IPS-15b (cell line): ENCODE results near the gene SEZ6.

Experiments
- H3K27me3 ChIP-seq: one replicate; pipeline ENCODE4 v1.6.1; 2013; ENCODE audit warnings: low read length; ENCODE audit not compliant: control insufficient read depth, insufficient read depth
- H3K36me3 ChIP-seq: one replicate; pipeline ENCODE4 v1.6.1; 2013; ENCODE audit warnings: low read length; ENCODE audit not compliant: control insufficient read depth, insufficient read depth
- H3K4me1 ChIP-seq: one replicate; pipeline ENCODE4 v1.6.1; 2013; ENCODE audit warnings: mild to moderate bottlenecking, low read length; ENCODE audit not compliant: control insufficient read depth, insufficient read depth
- H3K4me3 ChIP-seq: one replicate; pipeline ENCODE4 v1.5.1; 2013; ENCODE audit warnings: low read depth, low read length
- H3K9ac ChIP-seq: one replicate; pipeline ENCODE4 v1.6.1; 2013; ENCODE audit warnings: low read depth, mild to moderate bottlenecking, low read length
- H3K9me3 ChIP-seq: one replicate; pipeline ENCODE4 v1.6.1; 2013; ENCODE audit warnings: mild to moderate bottlenecking, low read length; ENCODE audit not compliant: control insufficient read depth, insufficient read depth

SEZ6 gene

DNA sequence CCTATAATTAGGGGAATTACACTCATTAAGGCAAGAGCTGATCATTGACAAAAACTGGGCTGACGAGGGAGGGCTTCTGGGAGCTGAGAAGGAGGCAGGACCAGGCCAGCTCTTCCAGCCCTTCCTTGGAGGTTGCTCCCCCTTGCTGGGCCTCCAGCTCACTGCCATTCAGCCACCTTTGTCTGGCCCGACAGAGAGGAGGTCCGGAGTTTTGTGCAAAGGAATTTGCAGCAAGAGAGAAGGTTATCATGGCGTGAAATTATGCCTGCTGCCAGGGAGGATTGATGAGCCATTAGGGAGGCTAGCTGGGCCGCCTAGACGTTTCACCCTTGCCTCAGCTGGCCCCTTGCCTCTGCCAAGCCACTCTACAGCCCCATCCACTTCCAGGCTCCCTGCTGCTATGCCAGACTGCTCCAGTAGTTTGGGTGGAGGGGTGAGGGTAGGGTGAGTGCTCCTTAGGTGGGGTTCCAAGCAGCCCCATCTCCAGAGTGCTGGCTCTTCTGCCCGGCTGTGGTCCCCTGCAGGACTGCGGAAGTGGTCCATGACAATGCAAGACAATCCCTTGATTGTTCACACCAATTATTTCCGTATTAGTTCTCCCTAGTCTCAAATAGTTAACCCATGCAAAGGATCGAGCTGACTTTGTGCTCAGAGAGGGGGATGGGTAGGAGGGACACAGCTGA is 37.5 kb downstream of the SEZ6 start:
- Histone ChIP-seq H3K9ac (no peak overlapping the region), H3K4me3 (no peak overlapping the region)

DNA sequence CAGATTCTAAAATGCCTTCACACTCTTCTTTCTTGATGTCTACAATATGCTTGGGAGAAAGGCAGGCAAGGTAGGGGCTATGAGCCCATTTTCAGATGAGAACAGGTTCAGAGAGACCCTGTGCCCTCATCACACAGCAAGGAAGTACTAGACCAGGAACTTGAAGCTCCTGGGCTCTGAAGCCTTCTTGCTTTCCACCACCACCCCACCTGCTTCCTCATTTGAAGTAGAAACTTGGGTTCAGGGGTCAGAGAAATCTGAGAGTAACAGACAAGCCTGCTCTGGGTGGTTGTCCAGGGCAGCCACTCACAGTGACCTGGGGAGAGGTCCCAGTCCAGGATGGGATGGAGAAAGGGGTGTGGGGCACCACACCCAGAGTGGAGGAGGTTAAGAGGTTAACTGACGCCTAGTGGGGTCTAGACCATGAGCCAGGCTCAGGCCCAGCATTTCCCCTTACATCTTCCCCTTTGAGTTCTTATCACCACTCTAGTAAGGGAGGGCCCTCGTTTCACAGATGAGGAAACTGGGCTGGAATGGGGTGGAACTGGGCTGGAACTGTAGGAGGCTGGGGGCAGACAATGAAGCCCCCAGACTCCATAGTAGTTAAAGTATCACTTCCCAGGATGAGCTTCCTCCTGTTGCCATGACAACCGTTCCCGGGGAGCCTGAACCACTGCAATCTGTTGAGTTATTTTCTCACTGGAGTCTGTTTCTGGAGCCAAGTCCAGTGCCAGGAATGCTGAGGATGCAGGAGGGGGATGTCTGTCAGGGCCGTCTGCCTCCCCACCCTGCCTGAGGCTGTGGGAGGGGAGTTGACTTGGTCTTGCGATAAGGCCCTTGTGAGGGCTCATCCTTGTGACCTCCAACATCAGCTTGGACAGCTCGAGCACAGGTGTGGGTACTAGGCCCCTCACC is 38.4 kb downstream of the SEZ6 start:
- no peaks in the 10 kb centered on the region for H3K36me3 ChIP-seq
- no peak overlapping the region for H3K4me3 ChIP-seq
- no peak overlapping the region for H3K9ac ChIP-seq
- no peaks in the 10 kb centered on the region for H3K27me3 ChIP-seq
- H3K4me1 ChIP-seq = peaks cover 17% of the 10 kb centered on the region
- H3K9me3 ChIP-seq = no peaks in the 10 kb centered on the region

More for the DNA sequence above, 37.5 kb downstream of the SEZ6 start:
- no peaks in the 10 kb centered on the region for H3K36me3 ChIP-seq
- no peaks in the 10 kb centered on the region for H3K27me3 ChIP-seq
- no peaks in the 10 kb centered on the region for H3K9me3 ChIP-seq
- peaks cover 17% of the 10 kb centered on the region for H3K4me1 ChIP-seq

DNA sequence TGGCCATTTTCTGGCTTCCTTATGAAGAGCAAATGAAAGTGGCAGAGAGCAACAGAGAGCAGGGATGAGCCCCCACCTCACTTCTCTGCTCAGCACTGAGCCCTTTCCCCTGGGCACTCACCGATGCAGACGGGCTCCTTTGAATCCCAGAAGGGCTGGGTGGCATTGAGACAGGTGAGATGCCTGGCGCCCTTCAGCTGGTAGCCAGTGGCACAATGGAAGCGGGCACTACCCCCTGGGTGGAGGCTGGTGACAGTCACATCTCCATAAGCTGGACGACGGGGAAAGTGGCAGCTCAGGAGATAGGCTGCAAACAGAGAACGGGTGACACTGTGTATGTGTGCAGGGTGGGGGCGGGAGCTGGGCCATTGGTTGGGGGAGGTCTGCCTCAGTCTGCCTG is 42.0 kb downstream of the SEZ6 start:
- no peak overlapping the region for H3K4me3 ChIP-seq
- no peaks in the 10 kb centered on the region for H3K36me3 ChIP-seq
- no peaks in the 10 kb centered on the region for H3K9me3 ChIP-seq
- H3K4me1 ChIP-seq = peaks cover 11% of the 10 kb centered on the region
- no peak overlapping the region for H3K9ac ChIP-seq
- no peaks in the 10 kb centered on the region for H3K27me3 ChIP-seq

DNA sequence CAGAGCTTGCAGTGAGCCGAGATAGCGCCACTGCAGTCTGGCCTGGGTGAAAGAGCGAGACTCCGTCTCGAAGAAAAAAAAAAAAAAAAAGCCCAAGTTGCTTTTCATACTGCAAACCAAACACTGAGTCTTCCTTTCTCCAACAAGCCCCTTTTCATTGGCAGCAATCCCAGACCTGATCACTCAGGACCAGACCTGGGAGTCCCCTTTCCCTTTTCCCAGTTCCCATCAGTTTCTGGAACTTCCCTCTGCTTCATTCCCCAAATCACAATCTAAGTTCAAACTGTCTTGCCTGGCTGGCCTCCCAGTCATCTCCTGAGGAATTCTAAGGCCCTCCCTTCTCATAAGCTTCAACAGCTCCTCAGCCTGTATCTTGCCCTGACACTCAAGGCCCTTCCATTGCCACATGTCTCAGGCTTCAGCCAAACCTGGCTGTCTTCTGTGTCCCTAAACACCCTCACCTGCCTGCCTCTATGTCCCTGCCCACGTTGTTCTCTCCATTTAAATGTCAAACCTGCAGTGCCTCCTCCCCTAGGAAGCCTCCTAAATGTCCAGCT is 42.7 kb downstream of the SEZ6 start:
- Histone ChIP-seq H3K4me3 (no peak overlapping the region), H3K9me3 (no peaks in the 10 kb centered on the region), H3K36me3 (no peaks in the 10 kb centered on the region), H3K27me3 (no peaks in the 10 kb centered on the region), H3K4me1 (peaks cover 4% of the 10 kb centered on the region), H3K9ac (peak overlapping the region; percentile 47)

DNA sequence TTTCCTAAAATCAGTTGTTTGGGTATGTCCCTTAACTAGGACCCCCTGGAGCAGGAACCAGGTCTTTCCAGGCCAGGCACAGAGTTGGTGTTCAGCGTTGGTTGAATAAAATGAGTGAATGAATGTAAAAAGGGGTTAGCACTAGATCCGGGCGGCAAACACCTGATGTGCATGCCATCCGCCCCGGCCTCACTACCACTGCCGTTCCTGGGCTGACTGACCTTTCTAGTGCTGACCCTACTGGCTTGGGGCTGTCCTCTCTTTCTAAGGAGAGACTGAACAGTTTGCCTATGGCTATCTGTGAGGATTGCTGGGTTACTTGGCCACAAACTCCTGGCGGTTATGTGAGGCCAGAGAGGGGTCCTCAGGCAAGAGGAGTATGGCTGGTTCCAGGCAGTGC is 44.4 kb downstream of the SEZ6 start:
- H3K36me3 ChIP-seq = no peaks in the 10 kb centered on the region
- H3K9ac ChIP-seq = no peak overlapping the region
- H3K4me1 ChIP-seq = peaks cover 2% of the 10 kb centered on the region
- no peak overlapping the region for H3K4me3 ChIP-seq
- H3K9me3 ChIP-seq = no peaks in the 10 kb centered on the region
- no peaks in the 10 kb centered on the region for H3K27me3 ChIP-seq

DNA sequence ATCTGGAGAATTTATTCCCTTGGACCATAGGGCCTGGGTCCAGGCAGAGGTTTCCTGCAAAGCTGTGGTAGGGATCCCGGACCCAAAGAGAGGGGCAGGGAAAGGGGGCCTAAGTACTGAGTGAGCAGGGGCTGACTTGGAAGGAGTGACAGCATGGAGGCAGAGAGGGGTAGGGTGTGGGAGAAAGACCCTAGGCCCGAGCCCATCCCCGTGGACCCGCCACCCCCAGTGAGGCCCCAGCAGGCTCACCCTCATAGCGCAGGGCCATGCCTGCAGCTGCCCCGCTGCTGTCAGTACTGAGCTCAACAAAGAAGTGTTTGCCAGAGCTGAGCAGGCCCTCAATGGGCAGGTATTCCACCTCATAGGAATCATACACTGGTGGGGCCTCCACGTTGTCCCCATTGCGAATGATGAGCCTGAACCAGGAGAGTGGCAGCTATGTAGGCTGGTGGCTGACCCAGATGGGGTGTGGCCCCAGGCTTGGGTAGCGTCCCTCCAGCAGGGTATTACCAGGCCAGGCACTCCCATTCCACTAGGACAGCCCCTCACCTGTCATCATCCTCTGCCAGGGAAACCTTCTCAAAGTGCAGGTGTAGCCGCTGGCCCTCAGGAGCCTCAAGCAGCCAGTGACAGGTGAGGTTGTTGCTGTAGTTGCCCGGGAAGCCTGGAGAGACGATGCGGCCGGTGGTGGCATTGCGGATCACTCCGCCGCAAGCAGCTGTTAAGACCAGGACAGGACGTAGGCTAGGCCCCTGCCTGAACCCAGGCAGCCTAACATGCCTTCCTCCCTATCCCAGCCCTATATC is 45.4 kb downstream of the SEZ6 start:
- no peaks in the 10 kb centered on the region for H3K36me3 ChIP-seq

DNA sequence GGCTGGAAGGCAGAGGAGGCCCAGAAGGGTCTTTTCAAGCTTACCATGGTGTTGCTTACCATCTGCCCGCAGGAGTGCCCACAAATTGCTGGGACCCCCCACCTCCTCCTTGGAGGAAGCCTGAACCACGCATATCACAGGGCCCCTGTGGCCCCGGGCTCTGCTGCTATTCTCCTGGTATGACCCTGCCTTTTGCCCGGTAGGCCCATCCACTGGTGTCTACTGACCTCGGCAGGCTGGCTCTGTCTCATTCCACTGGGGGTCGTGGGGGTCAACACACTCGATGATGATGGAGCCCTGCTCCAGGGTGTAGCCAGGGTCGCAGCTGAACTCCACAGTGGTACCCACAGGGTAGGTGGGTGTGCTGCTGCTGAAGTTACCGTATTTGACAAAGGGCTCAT is 46.4 kb downstream of the SEZ6 start:
- peaks cover 4% of the 10 kb centered on the region for H3K4me1 ChIP-seq
- H3K9ac ChIP-seq = no peak overlapping the region
- H3K36me3 ChIP-seq = no peaks in the 10 kb centered on the region
- H3K4me3 ChIP-seq = no peak overlapping the region
- no peaks in the 10 kb centered on the region for H3K27me3 ChIP-seq
- H3K9me3 ChIP-seq = no peaks in the 10 kb centered on the region

More for the DNA sequence above, 45.4 kb downstream of the SEZ6 start:
- H3K9me3 ChIP-seq = no peaks in the 10 kb centered on the region
- H3K27me3 ChIP-seq = no peaks in the 10 kb centered on the region
- H3K9ac ChIP-seq = no peak overlapping the region
- peaks cover 4% of the 10 kb centered on the region for H3K4me1 ChIP-seq
- H3K4me3 ChIP-seq = no peak overlapping the region

DNA sequence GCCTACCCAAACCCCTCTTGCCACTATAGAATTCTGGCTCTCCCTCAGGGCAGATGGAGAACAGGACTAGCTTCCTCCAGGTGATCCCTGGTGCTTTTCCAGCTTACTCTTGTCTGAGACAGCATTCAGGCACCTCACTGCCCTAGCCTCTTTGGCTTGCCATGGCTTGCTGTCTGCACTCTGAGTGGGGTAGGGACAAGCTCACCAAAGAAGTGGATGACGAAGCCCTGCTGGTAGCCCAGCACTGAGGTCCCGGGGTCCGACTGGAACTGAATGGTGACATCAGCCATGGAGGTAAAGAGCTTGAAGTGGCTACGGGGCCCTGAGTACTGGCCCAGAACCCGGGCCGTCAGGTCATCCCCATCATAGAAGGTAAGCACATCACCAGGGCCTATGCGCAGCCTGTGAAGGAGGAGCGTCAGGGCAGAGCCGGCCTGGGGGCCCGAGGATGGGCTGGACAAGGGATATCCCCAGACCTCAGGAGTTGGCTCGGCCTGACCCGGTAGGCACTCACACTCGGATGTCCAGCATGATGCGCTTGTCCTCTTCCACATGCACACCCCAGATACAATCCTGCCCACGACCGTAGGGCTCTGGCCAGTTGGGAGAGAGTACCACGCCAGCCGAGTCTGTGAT is 46.9 kb downstream of the SEZ6 start:
- Histone ChIP-seq H3K27me3 (no peaks in the 10 kb centered on the region), H3K4me1 (peaks cover 4% of the 10 kb centered on the region), H3K4me3 (no peak overlapping the region), H3K36me3 (no peaks in the 10 kb centered on the region), H3K9ac (no peak overlapping the region), H3K9me3 (no peaks in the 10 kb centered on the region)

DNA sequence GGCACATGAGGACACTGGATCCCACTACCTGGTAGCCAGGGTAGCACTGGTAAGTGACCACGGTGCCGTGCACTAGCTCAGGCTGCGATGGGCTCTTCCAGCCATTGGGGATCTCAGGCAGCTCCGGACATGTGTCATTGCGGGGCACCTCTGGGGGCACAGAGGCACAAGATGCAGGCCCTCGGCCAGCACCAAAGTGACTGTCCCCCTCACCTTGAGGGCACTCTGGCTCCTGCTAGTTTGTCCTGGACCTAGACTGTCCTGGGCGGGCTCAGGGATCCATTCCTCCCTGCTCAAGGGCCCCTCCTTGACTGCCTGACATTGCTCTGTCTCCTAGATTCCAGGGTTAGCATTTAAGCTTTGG is 47.9 kb downstream of the SEZ6 start:
- Histone ChIP-seq H3K4me3 (no peak overlapping the region), H3K9ac (no peak overlapping the region), H3K27me3 (no peaks in the 10 kb centered on the region), H3K36me3 (no peaks in the 10 kb centered on the region), H3K4me1 (peaks cover 4% of the 10 kb centered on the region), H3K9me3 (no peaks in the 10 kb centered on the region)

DNA sequence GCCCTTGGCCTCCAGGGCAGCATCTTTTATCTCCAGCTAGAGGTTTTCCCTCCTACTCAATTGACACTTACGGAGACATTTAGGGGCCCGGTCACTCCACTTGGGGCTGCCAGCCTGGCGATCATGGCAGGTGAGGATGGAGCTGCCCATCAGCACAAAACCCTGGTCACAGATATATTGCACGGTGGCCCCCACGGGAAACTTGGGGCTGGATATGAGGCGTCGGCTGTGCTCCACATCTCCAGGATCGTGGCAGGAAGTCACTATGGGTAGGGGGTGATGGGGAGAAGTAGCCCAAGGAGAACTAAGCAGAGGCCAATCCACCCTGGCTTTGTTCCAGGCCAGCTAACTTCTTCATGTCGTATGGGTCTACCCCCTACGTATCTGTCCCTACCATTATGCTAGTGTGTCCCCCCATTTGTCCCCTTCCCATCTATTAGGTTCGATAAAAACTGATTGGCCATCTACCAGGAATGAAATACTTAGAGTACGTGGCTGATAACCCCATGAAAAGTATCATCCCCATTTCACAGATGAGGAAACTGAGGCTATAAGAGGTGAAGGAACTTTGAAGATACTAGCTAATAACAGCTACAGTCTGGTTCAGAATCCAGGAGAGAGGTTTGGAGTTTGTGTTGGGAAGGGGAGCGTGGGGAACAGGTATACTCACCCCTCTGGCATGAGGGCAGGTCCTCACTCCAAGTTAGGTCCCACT is 48.4 kb downstream of the SEZ6 start:
- Histone ChIP-seq H3K9me3 (no peaks in the 10 kb centered on the region), H3K36me3 (no peaks in the 10 kb centered on the region), H3K27me3 (no peaks in the 10 kb centered on the region), H3K9ac (no peak overlapping the region), H3K4me3 (no peak overlapping the region), H3K4me1 (peaks cover 9% of the 10 kb centered on the region)
